Measurements from ENCODE around the gene CNPY3. TPM values are rescaled to one million over a fixed set of nuclear protein-coding genes. Genes with fewer than 3 reads are reported as not detected.

Gene CNPY3
- total and polyA plus RNA-seq, 10 of the 15 experiments (the other 5 are each of a cell fraction or from before 2014, with no cell fraction given): 7.2 to 102 (median 73.6) TPM

DNA sequence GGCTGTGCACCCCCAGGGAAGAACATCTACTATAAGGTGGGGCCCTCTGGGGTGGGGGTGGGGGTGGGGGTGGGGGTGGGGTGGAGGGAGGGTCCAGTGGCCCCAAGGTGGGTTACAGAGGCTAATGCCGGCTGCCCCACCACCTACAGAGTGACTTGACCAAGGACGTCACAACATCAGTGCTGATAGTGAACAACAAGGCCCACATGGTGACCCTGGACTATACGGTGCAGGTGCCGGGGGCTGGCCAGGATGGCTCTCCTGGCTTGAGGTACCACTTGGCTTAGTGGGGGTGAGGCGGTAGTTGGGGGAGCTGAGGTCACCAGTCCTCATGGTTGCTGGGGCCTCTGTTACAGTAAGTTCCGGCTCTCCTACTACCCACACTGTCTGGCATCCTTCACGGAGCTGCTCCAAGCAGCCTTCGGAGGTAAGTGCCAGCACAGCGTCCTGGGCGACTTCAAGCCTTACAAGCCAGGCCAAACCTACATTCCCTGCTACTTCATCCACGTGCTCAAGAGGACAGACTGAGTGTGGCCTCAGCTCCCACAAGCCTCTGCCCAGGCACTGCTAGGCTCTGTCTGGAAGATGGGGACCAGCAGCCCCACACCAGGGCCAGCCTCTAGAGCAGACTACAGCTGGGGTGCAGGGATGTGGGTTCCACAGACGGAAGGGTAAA is 34.0 kb downstream of the CNPY3 start:
- in situ Hi-C loops (cut with MboI) (no loop called here), intact Hi-C loops (cut with micrococcal nuclease; ENCODE audit: unreplicated experiment) (no loop called here)
- Histone ChIP-seq H3K36me3 (ENCODE audit: control insufficient read depth in 2 of 2, insufficient read depth in 2 of 2, low read length in 1 of 2) (no peaks in the 10 kb centered on the region; a peak in 2 of 4 replicates), H3K27ac (ENCODE audit: control insufficient read depth, insufficient read depth) (no peak overlapping the region), H4K20me1 (ENCODE audit: control insufficient read depth, insufficient read depth) (no peaks in the 10 kb centered on the region), H3K9ac (ENCODE audit: control insufficient read depth, insufficient read depth, low read length) (no peak overlapping the region), H2AFZ (ENCODE audit: control insufficient read depth, low read depth, low read length) (no peak overlapping the region), H3K4me2 (ENCODE audit: control insufficient read depth, insufficient read depth) (no peak overlapping the region), H3K79me2 (ENCODE audit: control insufficient read depth, insufficient read depth, low read length) (no peaks in the 10 kb centered on the region), H3K9me3 (replicated peaks; ENCODE audit: control insufficient read depth, insufficient read depth, low read length) (no peaks in the 10 kb centered on the region), H3K4me1 (ENCODE audit: control insufficient read depth, insufficient read depth, low read length) (no peaks in the 10 kb centered on the region), H3K4me3 (no peak overlapping the region), H3K27me3 (replicated peaks in 1 of 2; ENCODE audit: control insufficient read depth in 2 of 2, insufficient read depth in 2 of 2, low read length in 1 of 2) (no peaks in the 10 kb centered on the region)
- CTCF ChIA-PET: interaction anchor here (1.1 to 2.5 kb wide), 5 partner anchors 17 to 631 kb away, joined by 3 to 15 read pairs (median 3); partner anchors contain the start of gene CNPY3
- no TSS peak for BruUV-seq (replicated peaks)
- FAIRE-seq (no peak), ATAC-seq (peak; percentile 32), DNase-seq (ENCODE audit: low read depth, low spot score) (no peak)
- 80% methylated on average over 12 of the region's 12 CpGs for WGBS (ENCODE audit: insufficient coverage, insufficient replicate concordance, low lambda C conversion rate, missing lambda C conversion rate)
- RAD21 ChIA-PET (ENCODE audit: unreplicated experiment): no interaction called here
- POLR2A ChIA-PET: no interaction called here
- SMC1A ChIA-PET (ENCODE audit: uncharacterized antibody, unreplicated experiment): interaction anchor here (1.3 to 1.5 kb wide), 2 partner anchors 29 to 179 kb away, joined by 3 read pairs; no protein-coding TSS in a partner anchor
- TF ChIP-seq DPF2 (IDR thresholded peaks at IDR 0.05): no peak
- no peak for TF ChIP-seq TAF1 (IDR thresholded peaks at IDR 0.05; ENCODE audit: borderline replicate concordance, low read depth, low read length)
- no peak for TF ChIP-seq NR2C1 (IDR thresholded peaks at IDR 0.05)
- TF ChIP-seq NFYB (IDR thresholded peaks at IDR 0.05; ENCODE audit: insufficient read depth, low read depth, low read length): no peak
- no peak for TF ChIP-seq REST (IDR thresholded peaks at IDR 0.05; ENCODE audit: low read depth, low read length)
- no peak for TF ChIP-seq E4F1 (IDR thresholded peaks at IDR 0.05; ENCODE audit: borderline replicate concordance, partially characterized antibody)
- no peak for TF ChIP-seq SRF (IDR thresholded peaks at IDR 0.05; ENCODE audit: low read depth in 2 of 2, low read length in 2 of 2)
- TF ChIP-seq CHD4 (IDR thresholded peaks at IDR 0.05): no peak
- TF ChIP-seq NR2C2 (IDR thresholded peaks at IDR 0.05; ENCODE audit: borderline replicate concordance, control insufficient read depth, insufficient read length, low read depth): no peak
- no peak for TF ChIP-seq IRF5 (IDR thresholded peaks at IDR 0.05; ENCODE audit: borderline replicate concordance)
- no peak for TF ChIP-seq SIX5 (IDR thresholded peaks at IDR 0.05; ENCODE audit: low read depth, low read length, severe bottlenecking)
- no peak for TF ChIP-seq POLR2AphosphoS5 (IDR thresholded peaks at IDR 0.05; ENCODE audit: low read length)
- TF ChIP-seq SKIL (IDR thresholded peaks at IDR 0.05; ENCODE audit: low read depth, poor library complexity, severe bottlenecking): no peak
- TF ChIP-seq TARDBP (IDR thresholded peaks at IDR 0.05; ENCODE audit: borderline replicate concordance): no peak

All from GM12878 (cell line).